Measurements from ENCODE around the gene CDKN2B. TPM values are rescaled to one million over a fixed set of nuclear protein-coding genes. Genes with fewer than 3 reads are reported as not detected.

The CDKN2B gene
- total RNA-seq, 3 donors from 2014 or later: 7.3 to 70.1 (median 18.4) TPM

- H3K36me3 ChIP-seq: no peaks in the 10 kb centered on the region
- H3K4me1 ChIP-seq: peaks cover 0 to 11% of the 10 kb centered on the region in 2 donors
- intact Hi-C loops (cut with DNase I; ENCODE audit: low total_unique reads): no loop called here
- H3K27me3 ChIP-seq: peaks cover 0 to 4% of the 10 kb centered on the region in 2 donors
- no peak overlapping the region for H3K27ac ChIP-seq
- H3K4me3 ChIP-seq: no peak overlapping the region
- no peaks in the 10 kb centered on the region for H3K9me3 ChIP-seq
- no peak for TF ChIP-seq CTCF (IDR thresholded peaks at IDR 0.05)
- no peak for TF ChIP-seq POLR2AphosphoS5 (IDR thresholded peaks at IDR 0.05)
- no peak for TF ChIP-seq POLR2A (IDR thresholded peaks at IDR 0.05)
- DNase-seq (ENCODE audit: low spot score in 2 of 2): no peak
These were observed 1.9 kb upstream of the CDKN2B start for GRCh38 chr9:22010866-22011625.

GRCh38 chr9:22009506-22009867 is 382 bp upstream of the CDKN2B start:
- intact Hi-C loops (cut with DNase I; ENCODE audit: low total_unique reads): no loop called here
- no peak for TF ChIP-seq POLR2A (IDR thresholded peaks at IDR 0.05)
- no peak for TF ChIP-seq CTCF (IDR thresholded peaks at IDR 0.05)
- no peak for TF ChIP-seq POLR2AphosphoS5 (IDR thresholded peaks at IDR 0.05)
- Histone ChIP-seq H3K36me3 (no peaks in the 10 kb centered on the region), H3K4me1 (peaks cover 0 to 11% of the 10 kb centered on the region in 2 donors), H3K27me3 (peaks cover 0 to 15% of the 10 kb centered on the region in 2 donors), H3K27ac (peak overlapping the region; percentile 88 to 91), H3K9me3 (no peaks in the 10 kb centered on the region), H3K4me3 (peak overlapping the region; percentile 65 to 79 (median 70))
- DNase-seq (ENCODE audit: low spot score in 2 of 2): no peak

- intact Hi-C loops (cut with DNase I; ENCODE audit: low total_unique reads): no loop called here
- H3K9me3 ChIP-seq: no peaks in the 10 kb centered on the region
- DNase-seq (ENCODE audit: low spot score in 2 of 2): no peak
- H3K27ac ChIP-seq: peak overlapping the region; percentile 88 to 91
- peaks cover 0 to 11% of the 10 kb centered on the region in 2 donors for H3K4me1 ChIP-seq
- H3K36me3 ChIP-seq: no peaks in the 10 kb centered on the region
- peaks cover 0 to 24% of the 10 kb centered on the region in 2 donors for H3K27me3 ChIP-seq
- peak overlapping the region; percentile 65 to 79 (median 70) for H3K4me3 ChIP-seq
- no peak for TF ChIP-seq CTCF (IDR thresholded peaks at IDR 0.05)
- TF ChIP-seq POLR2A (IDR thresholded peaks at IDR 0.05): no peak
- no peak for TF ChIP-seq POLR2AphosphoS5 (IDR thresholded peaks at IDR 0.05)
These were observed 755 bp downstream of the CDKN2B start for GRCh38 chr9:22008384-22008716.

- no peak for DNase-seq (ENCODE audit: low spot score in 2 of 2)
- no peak overlapping the region for H3K27ac ChIP-seq
- TF ChIP-seq CTCF (IDR thresholded peaks at IDR 0.05) (no peak), POLR2A (IDR thresholded peaks at IDR 0.05) (no peak), POLR2AphosphoS5 (IDR thresholded peaks at IDR 0.05) (no peak)
- H3K4me1 ChIP-seq: peaks cover 0 to 11% of the 10 kb centered on the region in 2 donors
- peaks cover 0 to 24% of the 10 kb centered on the region in 2 donors for H3K27me3 ChIP-seq
- no peak overlapping the region for H3K4me3 ChIP-seq
- intact Hi-C loops (cut with DNase I; ENCODE audit: low total_unique reads): no loop called here
- H3K9me3 ChIP-seq: no peaks in the 10 kb centered on the region
- H3K36me3 ChIP-seq: no peaks in the 10 kb centered on the region
These were observed 3.2 kb downstream of the CDKN2B start for GRCh38 chr9:22005702-22006606.

Measured in breast epithelium (tissue), 4 donors.